Measurements from ENCODE around the gene NIPAL4. TPM values are rescaled to one million over a fixed set of nuclear protein-coding genes. Genes with fewer than 3 reads are reported as not detected.

The NIPAL4 gene
- total and polyA plus RNA-seq, 7 donors, result 0.03 to 0.50 (median 0.34) TPM

DNA sequence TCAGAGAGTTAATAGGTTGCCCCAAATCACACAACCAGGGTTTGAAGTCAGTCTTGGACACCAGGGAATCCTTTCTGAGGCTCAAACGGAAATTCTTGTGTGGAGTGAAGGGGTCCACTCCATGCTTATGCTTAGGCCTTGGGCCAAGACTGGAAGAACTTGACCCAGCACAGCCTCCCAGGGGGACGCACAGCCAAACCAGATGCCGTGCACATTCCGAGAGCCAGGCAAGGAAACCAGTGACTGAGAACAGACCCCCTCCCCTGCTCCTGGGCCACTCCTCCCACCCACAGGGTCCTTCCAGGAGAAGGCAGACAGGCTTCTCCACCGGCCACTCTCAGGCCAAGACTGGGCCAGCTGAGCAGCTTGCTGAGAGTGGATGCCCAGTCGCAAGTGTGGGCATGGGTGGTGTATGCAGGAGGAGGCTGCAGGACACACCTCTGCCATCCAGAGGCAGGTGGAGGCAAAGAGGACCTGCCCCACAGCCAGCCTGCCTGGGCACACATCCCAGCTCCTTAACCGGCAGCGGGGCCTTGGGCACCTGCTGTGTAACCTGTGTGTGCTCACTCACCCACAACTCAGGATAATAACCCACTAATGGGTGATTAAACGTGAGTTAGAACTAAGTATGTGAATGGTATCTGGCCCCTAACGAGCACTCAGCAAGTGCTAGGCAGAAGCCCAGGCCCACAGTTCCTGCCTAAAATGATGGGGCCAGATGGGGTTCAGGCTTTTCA, 38.0 kb downstream of the NIPAL4 start:
- TF ChIP-seq, protein P1, sequence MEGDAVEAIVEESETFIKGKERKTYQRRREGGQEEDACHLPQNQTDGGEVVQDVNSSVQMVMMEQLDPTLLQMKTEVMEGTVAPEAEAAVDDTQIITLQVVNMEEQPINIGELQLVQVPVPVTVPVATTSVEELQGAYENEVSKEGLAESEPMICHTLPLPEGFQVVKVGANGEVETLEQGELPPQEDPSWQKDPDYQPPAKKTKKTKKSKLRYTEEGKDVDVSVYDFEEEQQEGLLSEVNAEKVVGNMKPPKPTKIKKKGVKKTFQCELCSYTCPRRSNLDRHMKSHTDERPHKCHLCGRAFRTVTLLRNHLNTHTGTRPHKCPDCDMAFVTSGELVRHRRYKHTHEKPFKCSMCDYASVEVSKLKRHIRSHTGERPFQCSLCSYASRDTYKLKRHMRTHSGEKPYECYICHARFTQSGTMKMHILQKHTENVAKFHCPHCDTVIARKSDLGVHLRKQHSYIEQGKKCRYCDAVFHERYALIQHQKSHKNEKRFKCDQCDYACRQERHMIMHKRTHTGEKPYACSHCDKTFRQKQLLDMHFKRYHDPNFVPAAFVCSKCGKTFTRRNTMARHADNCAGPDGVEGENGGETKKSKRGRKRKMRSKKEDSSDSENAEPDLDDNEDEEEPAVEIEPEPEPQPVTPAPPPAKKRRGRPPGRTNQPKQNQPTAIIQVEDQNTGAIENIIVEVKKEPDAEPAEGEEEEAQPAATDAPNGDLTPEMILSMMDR (IDR thresholded peaks at IDR 0.05), result no peak
- Histone ChIP-seq H3K4me1 (no peaks in the 10 kb centered on the region), H3K9me3 (no peaks in the 10 kb centered on the region), H3K27me3 (ENCODE audit: insufficient read depth in 3 of 3, low read length in 2 of 3) (no peaks in the 10 kb centered on the region), H3K4me3 (no peak overlapping the region), H3K36me3 (ENCODE audit: insufficient read depth in 1 of 2, low read depth in 1 of 2) (peaks cover 0 to 49% of the 10 kb centered on the region in 2 donors), H3K27ac (no peak overlapping the region)
- intact Hi-C loops (cut with DNase I), result no loop called here
- 74 to 78% (median 77%) methylated on average over 10 of the region's 10 CpGs for WGBS, 3 donors
- no peak for DNase-seq
- no peak for ATAC-seq

DNA sequence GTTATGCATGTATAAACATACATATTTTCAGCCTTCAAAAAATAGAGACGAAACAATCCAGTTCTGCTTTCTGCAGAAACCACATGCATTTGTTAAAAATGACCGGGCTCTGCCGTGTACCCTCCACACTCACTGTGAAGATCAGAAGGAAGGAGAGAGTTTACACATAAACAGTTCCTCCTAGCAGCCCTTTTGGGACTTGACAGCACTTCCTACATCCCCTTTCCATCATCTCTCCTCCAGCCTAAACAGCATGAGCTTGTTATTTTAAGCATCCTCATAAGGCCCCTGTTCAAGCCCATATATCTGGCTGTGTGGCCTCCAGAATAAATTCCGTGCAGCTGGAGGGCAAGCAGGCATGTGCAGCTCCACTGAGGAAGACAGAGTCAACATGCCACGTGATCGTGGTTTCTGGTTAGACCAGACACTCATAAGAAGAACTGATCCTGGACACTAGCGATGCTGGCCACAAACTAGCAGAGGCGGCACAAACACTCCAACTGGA, 42.2 kb downstream of the NIPAL4 start:
- Histone ChIP-seq H3K9me3 (no peaks in the 10 kb centered on the region), H3K4me3 (no peak overlapping the region), H3K36me3 (ENCODE audit: insufficient read depth in 1 of 2, low read depth in 1 of 2) (peaks cover 3 to 27% of the 10 kb centered on the region in 2 donors), H3K27ac (no peak overlapping the region), H3K27me3 (ENCODE audit: insufficient read depth in 3 of 3, low read length in 2 of 3) (no peaks in the 10 kb centered on the region), H3K4me1 (no peaks in the 10 kb centered on the region)
- no peak for DNase-seq
- intact Hi-C loops (cut with DNase I), result no loop called here
- no peak for ATAC-seq
- TF ChIP-seq, protein P1 (IDR thresholded peaks at IDR 0.05), result no peak
- 71 to 77% (median 75%) methylated on average over 8 of the region's 8 CpGs for WGBS, 3 donors

DNA sequence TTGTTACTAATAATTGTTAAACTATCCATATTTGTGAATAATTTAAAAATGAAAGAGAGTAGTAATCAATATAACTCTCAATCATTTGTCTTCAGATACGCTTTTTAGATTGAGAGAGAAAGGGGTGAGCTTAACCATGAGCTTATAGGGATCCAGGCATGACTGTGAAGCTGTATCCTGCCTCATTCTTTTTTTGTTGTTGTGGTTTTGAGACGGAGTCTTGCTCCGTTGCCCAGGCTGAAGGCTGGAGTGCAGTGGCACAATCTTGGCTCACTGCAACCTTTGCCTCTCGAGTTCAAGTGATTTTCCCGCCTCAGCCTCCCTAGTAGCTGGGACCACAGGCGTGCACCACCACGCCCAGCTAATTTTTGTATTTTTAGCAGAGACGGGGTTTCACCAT, 44.0 kb downstream of the NIPAL4 start:
- peaks cover 3 to 28% of the 10 kb centered on the region in 2 donors for H3K36me3 ChIP-seq (ENCODE audit: insufficient read depth in 1 of 2, low read depth in 1 of 2)
- WGBS, 3 donors, result 85 to 95% (median 89%) methylated on average over 8 of the region's 8 CpGs
- TF ChIP-seq, protein P1 (IDR thresholded peaks at IDR 0.05), result no peak

DNA sequence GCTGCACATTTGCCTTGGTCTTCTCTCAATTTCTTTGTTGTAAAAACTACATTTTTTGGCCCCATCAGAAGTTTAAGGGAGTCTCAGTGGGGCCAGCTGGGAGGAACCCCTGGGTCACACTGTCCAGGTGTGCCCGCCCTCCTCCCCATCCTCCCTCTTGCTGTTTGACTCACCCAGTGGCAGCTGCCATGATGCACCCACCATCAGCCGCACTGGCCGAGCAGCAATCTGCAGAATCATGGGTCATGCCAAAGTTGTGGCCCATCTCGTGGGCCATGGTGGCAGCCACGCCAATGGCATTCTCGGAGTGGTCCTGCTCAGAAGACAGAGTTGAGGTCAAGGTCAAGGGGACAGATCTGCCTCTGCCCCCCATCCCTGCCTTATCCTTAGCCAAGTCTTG, 45.5 kb downstream of the NIPAL4 start:
- ATAC-seq (no peak), DNase-seq (no peak)
- Histone ChIP-seq H3K36me3 (ENCODE audit: insufficient read depth in 1 of 2, low read depth in 1 of 2) (peaks cover 3 to 32% of the 10 kb centered on the region in 2 donors), H3K27ac (no peak overlapping the region), H3K4me1 (no peaks in the 10 kb centered on the region), H3K9me3 (no peaks in the 10 kb centered on the region), H3K27me3 (ENCODE audit: insufficient read depth in 3 of 3, low read length in 2 of 3) (no peaks in the 10 kb centered on the region), H3K4me3 (no peak overlapping the region)
- WGBS, 3 donors, result 93 to 96% (median 94%) methylated on average over 6 of the region's 6 CpGs
- intact Hi-C loops (cut with DNase I), result no loop called here
- TF ChIP-seq, protein P1 (IDR thresholded peaks at IDR 0.05), result no peak

More for the DNA sequence above, 44.0 kb downstream of the NIPAL4 start:
- intact Hi-C loops (cut with DNase I), result no loop called here
- ATAC-seq (no peak), DNase-seq (no peak)
- Histone ChIP-seq H3K27ac (no peak overlapping the region), H3K27me3 (ENCODE audit: insufficient read depth in 3 of 3, low read length in 2 of 3) (no peaks in the 10 kb centered on the region), H3K9me3 (no peaks in the 10 kb centered on the region), H3K4me1 (no peaks in the 10 kb centered on the region), H3K4me3 (no peak overlapping the region)

Measured in psoas muscle (tissue), 8 donors.